GM20000 (cell line): ENCODE measurements around the gene SLC35F1.

Experiments
- DNase-seq: peaks from one replicate; pipeline ENCODE4 v3.0.0; 2012; ENCODE audit warnings: low spot score
- CTCF ChIP-seq: IDR thresholded peaks from 2 replicates; pipeline ENCODE4 v1.5.1; 2012; ENCODE audit warnings: mild to moderate bottlenecking, control low read depth; ENCODE audit errors: extremely low read depth, missing control alignments

The SLC35F1 gene

GRCh38 chr6:118317581-118318563, 410.8 kb downstream of the SLC35F1 start:
- DNase-seq = no peak
- no peak for TF ChIP-seq CTCF

- no peak for TF ChIP-seq CTCF
- no peak for DNase-seq
These were observed 411.6 kb downstream of the SLC35F1 start for GRCh38 chr6:118318648-118319047.

- no peak for TF ChIP-seq CTCF
- no peak for DNase-seq
These were observed 412.4 kb downstream of the SLC35F1 start for GRCh38 chr6:118319416-118319815.

GRCh38 chr6:118319894-118320649, 413.0 kb downstream of the SLC35F1 start:
- no peak for TF ChIP-seq CTCF
- DNase-seq = no peak

GRCh38 chr6:118320652-118321051, 413.6 kb downstream of the SLC35F1 start:
- no peak for DNase-seq
- TF ChIP-seq CTCF = no peak

GRCh38 chr6:118324116-118324515, 417.1 kb downstream of the SLC35F1 start:
- DNase-seq = no peak
- no peak for TF ChIP-seq CTCF
